Globus pallidus (tissue), 1 donor: ENCODE data around the gene ANXA11.
A peak's percentile ranks its signal among the peaks of the same experiment; 100 is the strongest.
"Not testable (repeated sequence)": the region's sequence is repeated elsewhere in the genome, so short reads cannot be mapped to it uniquely, and the experiment has no call there.

Experiments used
- DNase-seq: peaks from one replicate; pipeline ENCODE4 v3.0.0-alpha.2; 2015; ENCODE audit warnings: low spot score

ANXA11 gene

GRCh38 chr10:80207768-80208370 is 2.5 kb upstream of the ANXA11 start:
- DNase-seq: no peak

- DNase-seq: no peak
These were observed 929 bp upstream of the ANXA11 start for GRCh38 chr10:80206277-80206655.

- DNase-seq: no peak
These were observed 460 bp downstream of the ANXA11 start for GRCh38 chr10:80204677-80205476.

- no peak for DNase-seq
These were observed 1.3 kb downstream of the ANXA11 start for GRCh38 chr10:80203835-80204676.

- no peak for DNase-seq
These were observed 2.2 kb downstream of the ANXA11 start for GRCh38 chr10:80202934-80203834.

GRCh38 chr10:80202530-80202929 is 2.8 kb downstream of the ANXA11 start:
- DNase-seq: not testable (repeated sequence)

- no peak for DNase-seq
These were observed 3.7 kb downstream of the ANXA11 start for GRCh38 chr10:80201608-80202141.

- DNase-seq: no peak
These were observed 4.7 kb downstream of the ANXA11 start for GRCh38 chr10:80200687-80201086.

GRCh38 chr10:80200259-80200658 is 5.1 kb downstream of the ANXA11 start:
- DNase-seq: no peak

GRCh38 chr10:80199828-80200227 is 5.5 kb downstream of the ANXA11 start:
- peak; percentile 43 for DNase-seq

- DNase-seq: no peak
These were observed 7.1 kb downstream of the ANXA11 start for GRCh38 chr10:80197972-80198916.

GRCh38 chr10:80196950-80197315 is 8.4 kb downstream of the ANXA11 start:
- no peak for DNase-seq

- no peak for DNase-seq
These were observed 8.9 kb downstream of the ANXA11 start for GRCh38 chr10:80196270-80196949.

GRCh38 chr10:80195046-80195574 is 10.2 kb downstream of the ANXA11 start:
- DNase-seq: no peak

- DNase-seq: no peak
These were observed 10.8 kb downstream of the ANXA11 start for GRCh38 chr10:80194373-80195045.

GRCh38 chr10:80192553-80192952 is 12.8 kb downstream of the ANXA11 start:
- no peak for DNase-seq

GRCh38 chr10:80191589-80192270 is 13.6 kb downstream of the ANXA11 start:
- no peak for DNase-seq

- no peak for DNase-seq
These were observed 16.6 kb downstream of the ANXA11 start for GRCh38 chr10:80188713-80189112.
